Duodenal mucosa (tissue), 2 donors: ENCODE results near the gene CLEC18A.
"Not testable (repeated sequence)": the region's sequence is repeated elsewhere in the genome, so short reads cannot be mapped to it uniquely, and the experiment has no call there.

ENCODE experiments used
- H3K27ac ChIP-seq: one replicate; pipeline ENCODE4 v1.7.0; 2013; ENCODE audit warnings: low read depth, low read length
- H3K27me3 ChIP-seq, 2 donors: one replicate each; pipeline ENCODE4 v1.7.0; 2013; ENCODE audit warnings: low read length in 2 of 2, control low read depth in 1 of 2; ENCODE audit not compliant: insufficient read depth in 2 of 2, control insufficient read depth in 1 of 2
- H3K36me3 ChIP-seq, 2 donors: one replicate each; pipeline ENCODE4 v1.7.0; 2013; ENCODE audit warnings: low read length in 2 of 2, control low read depth in 1 of 2; ENCODE audit not compliant: insufficient read depth in 2 of 2, control insufficient read depth in 1 of 2
- H3K4me1 ChIP-seq, 2 donors: one replicate each; pipeline ENCODE4 v1.7.0; 2013; ENCODE audit warnings: low read length in 2 of 2, control low read depth in 1 of 2; ENCODE audit not compliant: insufficient read depth in 2 of 2, control insufficient read depth in 1 of 2
- H3K4me3 ChIP-seq, 2 donors: one replicate each; pipeline ENCODE4 v1.7.0; 2013; ENCODE audit warnings: low read length in 2 of 2, low read depth in 1 of 2
- H3K9ac ChIP-seq, 2 donors: one replicate each; pipeline ENCODE4 v1.7.0; 2013; ENCODE audit warnings: low read length in 2 of 2, low read depth in 1 of 2
- H3K9me3 ChIP-seq, 2 donors: one replicate each; pipeline ENCODE4 v1.7.0; 2013; ENCODE audit warnings: low read length in 2 of 2, control low read depth in 1 of 2; ENCODE audit not compliant: control insufficient read depth in 1 of 2

Gene CLEC18A

DNA sequence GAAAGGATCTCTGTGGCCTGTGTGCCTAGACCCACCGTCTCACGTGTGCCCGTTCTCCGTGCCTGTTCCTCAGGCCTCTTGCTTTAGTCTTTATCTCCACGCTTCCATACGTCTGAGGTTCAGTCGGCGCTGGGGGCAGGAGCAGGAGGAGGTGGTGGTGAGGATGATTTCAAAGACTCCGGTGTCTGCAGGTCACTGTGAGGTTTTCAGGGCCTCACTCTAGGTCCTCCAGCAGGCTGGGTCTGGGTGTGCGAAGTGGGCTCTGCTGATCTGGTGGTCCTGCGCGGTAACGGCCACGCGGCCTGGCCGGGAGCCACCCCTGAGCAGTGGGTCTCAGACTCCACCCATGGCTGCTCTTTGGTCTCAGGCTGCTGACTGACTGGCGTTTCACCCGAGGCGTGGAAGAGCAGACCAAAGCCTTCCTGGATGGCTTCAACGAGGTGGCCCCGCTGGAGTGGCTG lies 14.4 kb upstream of the CLEC18A start:
- no peaks in the 10 kb centered on the region for H3K4me1 ChIP-seq
- H3K27me3 ChIP-seq = no peaks in the 10 kb centered on the region
- peaks cover 45 to 98% of the 10 kb centered on the region in 2 donors for H3K36me3 ChIP-seq
- H3K9me3 ChIP-seq = no peaks in the 10 kb centered on the region
- H3K27ac ChIP-seq = no peak overlapping the region
- no peak overlapping the region for H3K4me3 ChIP-seq
- H3K9ac ChIP-seq = no peak overlapping the region

GRCh38 chr16:69937465-69937951 lies 13.6 kb upstream of the CLEC18A start:
- H3K27me3 ChIP-seq = no peaks in the 10 kb centered on the region
- H3K9me3 ChIP-seq = no peaks in the 10 kb centered on the region
- H3K4me3 ChIP-seq = no peak overlapping the region
- no peak overlapping the region for H3K9ac ChIP-seq
- peaks cover 41 to 93% of the 10 kb centered on the region in 2 donors for H3K36me3 ChIP-seq
- no peak overlapping the region for H3K27ac ChIP-seq
- H3K4me1 ChIP-seq = no peaks in the 10 kb centered on the region

GRCh38 chr16:69938981-69939820 lies 11.9 kb upstream of the CLEC18A start:
- H3K4me1 ChIP-seq = no peaks in the 10 kb centered on the region

DNA sequence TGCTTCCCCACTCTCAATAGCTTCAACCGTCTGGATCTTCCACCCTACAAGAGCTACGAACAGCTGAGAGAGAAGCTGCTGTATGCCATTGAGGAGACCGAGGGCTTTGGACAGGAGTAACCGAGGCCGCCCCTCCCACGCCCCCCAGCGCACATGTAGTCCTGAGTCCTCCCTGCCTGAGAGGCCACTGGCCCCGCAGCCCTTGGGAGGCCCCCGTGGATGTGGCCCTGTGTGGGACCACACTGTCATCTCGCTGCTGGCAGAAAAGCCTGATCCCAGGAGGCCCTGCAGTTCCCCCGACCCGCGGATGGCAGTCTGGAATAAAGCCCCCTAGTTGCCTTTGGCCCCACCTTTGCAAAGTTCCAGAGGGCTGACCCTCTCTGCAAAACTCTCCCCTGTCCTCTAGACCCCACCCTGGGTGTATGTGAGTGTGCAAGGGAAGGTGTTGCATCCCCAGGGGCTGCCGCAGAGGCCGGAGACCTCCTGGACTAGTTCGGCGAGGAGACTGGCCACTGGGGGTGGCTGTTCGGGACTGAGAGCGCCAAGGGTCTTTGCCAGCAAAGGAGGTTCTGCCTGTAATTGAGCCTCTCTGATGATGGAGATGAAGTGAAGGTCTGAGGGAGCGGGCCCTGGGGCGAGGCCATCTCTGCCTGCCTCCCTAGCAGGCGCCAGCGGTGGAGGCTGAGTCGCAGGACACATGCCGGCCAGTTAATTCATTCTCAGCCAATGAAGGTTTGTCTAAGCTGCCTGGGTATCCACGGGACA lies 11.1 kb upstream of the CLEC18A start:
- Histone ChIP-seq H3K4me3 (no peak overlapping the region), H3K9ac (no peak overlapping the region), H3K4me1 (no peaks in the 10 kb centered on the region), H3K27me3 (no peaks in the 10 kb centered on the region), H3K27ac (no peak overlapping the region), H3K9me3 (no peaks in the 10 kb centered on the region), H3K36me3 (peaks cover 25 to 75% of the 10 kb centered on the region in 2 donors)

More at GRCh38 chr16:69938981-69939820, 11.9 kb upstream of the CLEC18A start:
- no peaks in the 10 kb centered on the region for H3K27me3 ChIP-seq
- H3K27ac ChIP-seq = no peak overlapping the region
- no peak overlapping the region for H3K4me3 ChIP-seq
- H3K9me3 ChIP-seq = no peaks in the 10 kb centered on the region
- H3K36me3 ChIP-seq = peaks cover 31 to 82% of the 10 kb centered on the region in 2 donors
- H3K9ac ChIP-seq = no peak overlapping the region

- peaks cover 25 to 68% of the 10 kb centered on the region in 2 donors for H3K36me3 ChIP-seq
- no peaks in the 10 kb centered on the region for H3K27me3 ChIP-seq
- H3K4me3 ChIP-seq = no peak overlapping the region
- no peaks in the 10 kb centered on the region for H3K9me3 ChIP-seq
- no peak overlapping the region for H3K9ac ChIP-seq
- no peak overlapping the region for H3K27ac ChIP-seq
- H3K4me1 ChIP-seq = no peaks in the 10 kb centered on the region
These were observed 10.5 kb upstream of the CLEC18A start for GRCh38 chr16:69940676-69941075.

GRCh38 chr16:69941251-69942098 lies 9.7 kb upstream of the CLEC18A start:
- Histone ChIP-seq H3K4me1 (no peaks in the 10 kb centered on the region), H3K9ac (no peak overlapping the region), H3K36me3 (peaks cover 25 to 60% of the 10 kb centered on the region in 2 donors), H3K9me3 (no peaks in the 10 kb centered on the region), H3K4me3 (no peak overlapping the region), H3K27ac (no peak overlapping the region), H3K27me3 (no peaks in the 10 kb centered on the region)

GRCh38 chr16:69942099-69942491 lies 9.0 kb upstream of the CLEC18A start:
- Histone ChIP-seq H3K9ac (no peak overlapping the region), H3K27me3 (no peaks in the 10 kb centered on the region), H3K36me3 (peaks cover 25 to 54% of the 10 kb centered on the region in 2 donors), H3K4me3 (no peak overlapping the region), H3K27ac (no peak overlapping the region), H3K4me1 (no peaks in the 10 kb centered on the region), H3K9me3 (no peaks in the 10 kb centered on the region)

DNA sequence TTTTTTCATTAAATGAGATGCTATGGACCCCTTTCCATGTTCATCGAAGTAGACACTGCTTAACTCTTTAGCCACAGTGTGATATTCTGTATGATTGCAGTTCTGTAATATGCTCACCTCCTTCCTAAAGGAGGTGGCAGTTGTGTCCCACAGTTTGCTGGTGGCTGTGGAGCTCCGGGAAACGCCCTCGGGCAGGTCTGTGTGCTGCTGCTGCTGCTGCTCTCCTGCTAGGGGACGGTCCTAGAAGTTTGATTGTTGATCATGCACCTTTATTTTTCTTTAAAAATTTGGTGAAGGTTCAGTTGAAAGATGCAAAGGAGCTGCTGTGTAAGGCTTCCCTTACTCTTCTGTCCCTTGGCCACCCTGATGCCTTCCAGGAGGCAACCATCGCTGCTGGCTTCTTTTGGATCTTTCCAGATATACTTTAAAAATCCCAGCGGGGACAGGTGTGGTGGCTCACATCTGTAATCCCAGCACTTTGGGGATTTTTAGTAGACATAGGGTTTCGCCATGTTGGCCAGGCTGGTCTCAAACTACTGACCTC lies 8.4 kb upstream of the CLEC18A start:
- H3K27ac ChIP-seq = no peak overlapping the region

DNA sequence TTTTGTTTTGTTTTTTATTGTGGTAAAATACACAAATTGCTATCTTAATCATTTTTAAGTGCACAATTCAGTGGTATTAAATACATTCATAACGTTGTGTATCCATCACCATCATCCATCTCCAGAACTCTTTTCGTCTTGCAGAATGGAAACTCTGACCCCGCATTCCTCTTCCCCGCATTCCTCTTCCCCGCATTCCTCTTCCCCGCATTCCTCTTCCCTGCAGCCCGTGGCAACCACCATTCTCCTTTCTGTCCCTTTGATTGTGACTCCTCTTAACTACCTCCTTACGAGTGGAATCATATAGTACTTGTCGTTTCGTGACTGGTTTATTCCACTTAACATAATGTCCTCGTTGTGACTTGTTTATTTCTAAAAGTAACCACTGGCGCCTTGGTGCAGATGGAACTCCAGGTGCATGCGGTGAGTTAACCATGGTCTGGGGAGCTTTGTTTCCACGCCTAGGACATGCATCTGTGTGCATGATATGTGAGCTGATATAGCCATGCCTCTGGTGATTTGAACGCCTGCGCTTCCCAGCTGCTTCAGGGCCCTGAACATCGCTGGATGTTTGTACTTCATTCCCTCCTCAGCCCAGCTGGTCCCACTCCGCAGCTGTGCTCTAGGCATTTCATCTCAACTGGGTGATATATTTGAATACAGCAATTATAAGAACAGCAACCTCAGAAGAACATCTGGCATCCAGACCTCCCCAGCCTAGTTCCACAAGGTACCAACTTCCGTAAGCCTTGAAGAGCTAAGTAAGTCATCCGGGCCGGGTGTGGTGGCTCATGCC lies 7.7 kb upstream of the CLEC18A start:
- not testable (repeated sequence) for H3K9ac ChIP-seq, H3K9me3 ChIP-seq, H3K4me1 ChIP-seq, H3K27me3 ChIP-seq, H3K4me3 ChIP-seq, H3K27ac ChIP-seq
- H3K36me3 ChIP-seq = peaks cover 17 to 41% of the 10 kb centered on the region in 2 donors

More for the DNA sequence above, 8.4 kb upstream of the CLEC18A start:
- H3K27me3 ChIP-seq = no peaks in the 10 kb centered on the region
- H3K36me3 ChIP-seq = peaks cover 18 to 48% of the 10 kb centered on the region in 2 donors
- H3K4me3 ChIP-seq = no peak overlapping the region
- H3K9ac ChIP-seq = no peak overlapping the region
- no peaks in the 10 kb centered on the region for H3K9me3 ChIP-seq
- no peaks in the 10 kb centered on the region for H3K4me1 ChIP-seq
